ENCODE data around the gene CLASP2.
"Not testable (repeated sequence)": the region's sequence is repeated elsewhere in the genome, so short reads cannot be mapped to it uniquely, and the experiment has no call there.

Gene CLASP2

GRCh38 chr3:33682770-33683169 lies 35.3 kb downstream of the CLASP2 start:
- no peak for DNase-seq

- no peak for DNase-seq
Measured at GRCh38 chr3:33681667-33682066, 36.4 kb downstream of the CLASP2 start.

- DNase-seq, result no peak
Measured at GRCh38 chr3:33678073-33678472, 40.0 kb downstream of the CLASP2 start.

GRCh38 chr3:33673436-33673835 lies 44.6 kb downstream of the CLASP2 start:
- DNase-seq, result not testable (repeated sequence)

- no peak for DNase-seq
Measured at GRCh38 chr3:33668618-33669017, 49.4 kb downstream of the CLASP2 start.

GRCh38 chr3:33665294-33665693 lies 52.8 kb downstream of the CLASP2 start:
- DNase-seq, result no peak

- DNase-seq, result no peak
Measured at GRCh38 chr3:33664195-33664594, 53.9 kb downstream of the CLASP2 start.

- no peak for DNase-seq
Measured at GRCh38 chr3:33663042-33663441, 55.0 kb downstream of the CLASP2 start.

DNA sequence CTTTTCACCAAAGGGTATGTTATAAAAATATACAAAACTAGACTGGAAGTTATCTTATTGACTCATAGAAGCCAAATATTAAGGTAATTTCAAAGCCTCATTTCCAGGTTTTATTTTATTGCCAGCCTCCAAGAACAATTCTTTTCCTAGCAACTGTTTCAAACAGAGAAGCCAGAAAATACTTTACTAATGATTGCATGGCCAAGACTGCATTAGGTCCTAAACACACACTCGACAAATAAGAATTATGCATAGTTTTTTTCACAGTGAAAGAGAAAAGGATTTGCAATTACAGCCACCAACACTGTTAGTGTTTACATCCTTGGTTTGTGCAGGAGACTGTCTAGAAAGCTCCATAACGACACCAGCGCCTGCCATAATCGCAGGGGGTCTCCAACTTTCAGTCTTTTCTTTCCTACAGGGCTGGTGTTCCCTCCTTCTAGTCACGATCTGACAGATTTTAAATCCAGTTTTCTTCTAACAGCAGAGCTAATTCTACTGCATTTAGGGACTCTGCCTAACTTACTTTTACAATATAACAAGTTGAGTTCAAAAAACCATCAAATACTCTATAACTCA lies 58.1 kb downstream of the CLASP2 start:
- DNase-seq, result no peak

GRCh38 chr3:33658991-33659848 lies 58.8 kb downstream of the CLASP2 start:
- peak; percentile 17 for DNase-seq

DNA sequence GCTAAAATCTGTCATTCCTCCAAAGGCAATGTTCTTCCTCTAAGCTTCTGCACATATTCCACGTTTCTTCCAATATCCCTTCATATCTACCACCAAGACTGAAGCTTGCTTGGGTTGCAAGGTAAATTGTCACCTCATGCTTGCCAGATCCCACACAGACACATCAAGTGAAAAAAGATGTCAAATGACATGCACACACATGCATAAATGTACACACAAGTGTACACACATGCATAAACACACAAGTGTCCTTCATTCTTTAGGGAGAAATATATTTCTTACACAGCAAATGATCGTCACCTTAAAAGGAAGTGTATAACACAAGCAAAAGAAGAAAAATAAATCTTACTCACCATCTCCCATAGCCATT lies 59.4 kb downstream of the CLASP2 start:
- no peak for DNase-seq

DNA sequence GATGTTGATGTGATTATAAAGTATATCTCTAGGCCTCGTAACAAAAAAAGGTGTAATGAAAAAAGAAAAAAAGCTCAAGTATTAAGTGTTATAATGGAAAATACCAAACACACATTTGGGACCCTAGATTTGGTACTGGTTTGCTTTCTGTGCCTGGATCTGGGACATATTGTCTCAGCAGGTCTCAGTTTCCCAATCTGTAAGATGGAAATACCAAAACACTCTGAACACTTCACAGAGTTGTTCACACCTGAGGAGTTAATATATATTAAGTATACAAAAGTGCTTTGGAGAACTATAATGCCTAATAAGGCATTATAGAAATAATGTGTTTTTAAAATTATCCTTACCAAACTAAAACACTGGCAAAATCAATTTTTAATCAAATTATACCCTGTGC lies 60.0 kb downstream of the CLASP2 start:
- DNase-seq, result no peak

DNA sequence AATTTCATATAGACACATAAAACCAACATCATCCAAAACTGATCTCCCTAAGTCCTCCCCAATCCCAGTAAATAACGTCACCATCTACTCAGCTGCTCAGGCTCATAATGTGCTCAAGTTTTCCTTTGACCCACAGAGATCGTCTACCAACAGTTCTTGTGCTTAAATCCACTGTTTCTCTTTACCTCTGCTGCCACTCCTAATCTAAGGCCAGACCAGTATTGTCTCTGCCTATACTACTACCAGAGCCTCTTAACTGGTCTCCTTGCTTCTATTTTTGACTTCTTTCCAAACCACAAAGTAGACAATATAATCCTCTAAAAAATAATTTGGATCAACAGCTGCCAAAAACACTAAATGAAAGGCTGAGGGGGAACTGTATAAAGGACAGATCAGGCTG lies 65.3 kb downstream of the CLASP2 start:
- no peak for DNase-seq

DNA sequence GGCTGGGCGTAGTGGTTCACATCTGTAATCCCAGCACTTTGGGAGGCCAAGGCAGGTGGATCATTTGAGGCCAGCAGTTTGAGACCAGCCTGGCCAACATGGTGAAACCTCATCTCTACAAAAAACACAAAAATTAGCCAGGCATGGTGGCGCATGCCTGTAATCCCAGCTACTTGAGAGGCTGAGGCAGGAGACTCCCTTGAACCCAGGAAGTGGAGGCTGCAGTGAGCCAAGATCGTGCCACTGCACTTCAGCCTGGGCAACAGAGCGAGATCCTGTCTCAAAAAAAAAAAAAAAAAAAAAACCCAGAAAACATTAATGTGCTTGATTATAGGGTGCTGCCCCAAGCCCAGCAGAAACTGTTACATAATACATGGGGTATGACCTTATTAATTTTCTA lies 67.0 kb downstream of the CLASP2 start:
- not testable (repeated sequence) for DNase-seq

- DNase-seq, result no peak
Measured at GRCh38 chr3:33650495-33650894, 67.6 kb downstream of the CLASP2 start.

GRCh38 chr3:33648793-33649192 lies 69.3 kb downstream of the CLASP2 start:
- no peak for DNase-seq

- no peak for DNase-seq
Measured at GRCh38 chr3:33646406-33646805, 71.6 kb downstream of the CLASP2 start.

- peak; percentile 17 for DNase-seq
Measured at GRCh38 chr3:33645060-33645647, 72.9 kb downstream of the CLASP2 start.

- DNase-seq, result no peak
Measured at GRCh38 chr3:33644582-33644981, 73.5 kb downstream of the CLASP2 start.

GRCh38 chr3:33642806-33643205 lies 75.2 kb downstream of the CLASP2 start:
- no peak for DNase-seq

GRCh38 chr3:33639889-33640288 lies 78.2 kb downstream of the CLASP2 start:
- no peak for DNase-seq

DNA sequence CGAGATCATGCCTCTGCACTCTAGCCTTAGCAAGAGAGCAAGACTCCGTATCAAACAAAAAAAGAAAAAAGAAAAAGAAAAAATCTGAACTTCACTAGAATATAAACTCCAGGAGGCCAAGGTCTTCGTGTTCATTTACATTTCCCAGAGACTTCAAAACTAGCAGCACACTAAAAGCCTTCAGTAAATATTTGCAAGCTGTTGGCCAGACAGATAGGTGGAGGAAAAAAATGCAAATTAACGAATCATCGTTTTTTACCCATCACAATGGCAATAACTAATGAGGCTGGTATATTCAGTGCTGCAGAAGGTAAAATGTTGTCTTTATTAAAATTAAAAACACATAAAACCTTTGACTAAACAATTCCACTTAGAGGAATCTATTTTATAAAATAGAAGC lies 80.6 kb downstream of the CLASP2 start:
- no peak for DNase-seq

GRCh38 chr3:33636125-33636850 lies 81.8 kb downstream of the CLASP2 start:
- no peak for DNase-seq

DNA sequence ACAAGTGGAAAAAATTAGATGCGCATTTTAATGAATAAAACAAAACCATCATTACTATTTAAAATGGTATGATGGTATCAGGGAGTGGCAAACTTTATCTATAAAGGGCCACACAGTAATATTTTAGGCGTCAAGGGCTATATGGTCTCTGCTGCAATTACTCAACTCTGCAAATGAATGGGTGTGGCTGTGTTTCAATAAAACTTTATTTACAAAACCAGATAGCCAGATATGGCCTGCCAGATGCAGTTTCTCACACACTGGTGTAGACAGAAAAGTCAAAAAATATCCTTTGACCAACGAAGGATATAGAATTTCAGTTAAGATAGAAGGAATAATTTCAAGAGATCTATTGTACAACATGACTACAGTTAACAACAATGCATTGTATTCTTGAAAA lies 83.8 kb downstream of the CLASP2 start:
- no peak for DNase-seq
